Fibroblast of pulmonary artery (primary cell): ENCODE data around the gene DNAJA4.

Source experiments
- DNase-seq: peaks from one replicate; pipeline ENCODE4 v3.0.0-alpha.2; 2010; ENCODE audit warnings: low read depth
- H3K4me3 ChIP-seq: replicated peaks from 2 replicates; pipeline ENCODE4 v1.5.1; 2011; ENCODE audit warnings: low read depth, mild to moderate bottlenecking, control low read depth, low read length, moderate library complexity
- CTCF ChIP-seq: IDR thresholded peaks from 2 replicates; pipeline ENCODE4 v1.5.1; 2011; ENCODE audit warnings: mild to moderate bottlenecking, control low read depth, low read length, inconsistent platforms; ENCODE audit errors: missing control alignments

Gene DNAJA4

GRCh38 chr15:78265137-78265460, 737 bp downstream of the DNAJA4 start:
- no peak for TF ChIP-seq CTCF
- H3K4me3 ChIP-seq, result peak overlapping the region; percentile 53
- DNase-seq, result no peak

GRCh38 chr15:78265752-78266224, 1.4 kb downstream of the DNAJA4 start:
- peak; percentile 17 for DNase-seq
- H3K4me3 ChIP-seq, result no peak overlapping the region

GRCh38 chr15:78266229-78266628, 1.9 kb downstream of the DNAJA4 start:
- no peak for TF ChIP-seq CTCF
- no peak overlapping the region for H3K4me3 ChIP-seq
- no peak for DNase-seq

More at GRCh38 chr15:78265752-78266224, 1.4 kb downstream of the DNAJA4 start:
- no peak for TF ChIP-seq CTCF

GRCh38 chr15:78266806-78267205, 2.4 kb downstream of the DNAJA4 start:
- DNase-seq, result no peak
- H3K4me3 ChIP-seq, result no peak overlapping the region
- TF ChIP-seq CTCF, result no peak

- no peak for TF ChIP-seq CTCF
- DNase-seq, result no peak
- no peak overlapping the region for H3K4me3 ChIP-seq
Observed at GRCh38 chr15:78272316-78272715, 8.0 kb downstream of the DNAJA4 start.

- DNase-seq, result no peak
- TF ChIP-seq CTCF, result no peak
- no peak overlapping the region for H3K4me3 ChIP-seq
Observed at GRCh38 chr15:78272776-78273175, 8.4 kb downstream of the DNAJA4 start.

- no peak for TF ChIP-seq CTCF
- DNase-seq, result no peak
- no peak overlapping the region for H3K4me3 ChIP-seq
Observed at GRCh38 chr15:78274994-78275393, 10.6 kb downstream of the DNAJA4 start.
